Fibroblast of pulmonary artery (primary cell): ENCODE data around the gene KRT5.
"Not testable (repeated sequence)": the region's sequence is repeated elsewhere in the genome, so short reads cannot be mapped to it uniquely, and the experiment has no call there.

Source experiments
- DNase-seq: peaks from one replicate; pipeline ENCODE4 v3.0.0-alpha.2; 2010; ENCODE audit warnings: low read depth
- H3K4me3 ChIP-seq: replicated peaks from 2 replicates; pipeline ENCODE4 v1.5.1; 2011; ENCODE audit warnings: low read depth, mild to moderate bottlenecking, control low read depth, low read length, moderate library complexity
- CTCF ChIP-seq: IDR thresholded peaks from 2 replicates; pipeline ENCODE4 v1.5.1; 2011; ENCODE audit warnings: mild to moderate bottlenecking, control low read depth, low read length, inconsistent platforms; ENCODE audit errors: missing control alignments

Gene KRT5

DNA sequence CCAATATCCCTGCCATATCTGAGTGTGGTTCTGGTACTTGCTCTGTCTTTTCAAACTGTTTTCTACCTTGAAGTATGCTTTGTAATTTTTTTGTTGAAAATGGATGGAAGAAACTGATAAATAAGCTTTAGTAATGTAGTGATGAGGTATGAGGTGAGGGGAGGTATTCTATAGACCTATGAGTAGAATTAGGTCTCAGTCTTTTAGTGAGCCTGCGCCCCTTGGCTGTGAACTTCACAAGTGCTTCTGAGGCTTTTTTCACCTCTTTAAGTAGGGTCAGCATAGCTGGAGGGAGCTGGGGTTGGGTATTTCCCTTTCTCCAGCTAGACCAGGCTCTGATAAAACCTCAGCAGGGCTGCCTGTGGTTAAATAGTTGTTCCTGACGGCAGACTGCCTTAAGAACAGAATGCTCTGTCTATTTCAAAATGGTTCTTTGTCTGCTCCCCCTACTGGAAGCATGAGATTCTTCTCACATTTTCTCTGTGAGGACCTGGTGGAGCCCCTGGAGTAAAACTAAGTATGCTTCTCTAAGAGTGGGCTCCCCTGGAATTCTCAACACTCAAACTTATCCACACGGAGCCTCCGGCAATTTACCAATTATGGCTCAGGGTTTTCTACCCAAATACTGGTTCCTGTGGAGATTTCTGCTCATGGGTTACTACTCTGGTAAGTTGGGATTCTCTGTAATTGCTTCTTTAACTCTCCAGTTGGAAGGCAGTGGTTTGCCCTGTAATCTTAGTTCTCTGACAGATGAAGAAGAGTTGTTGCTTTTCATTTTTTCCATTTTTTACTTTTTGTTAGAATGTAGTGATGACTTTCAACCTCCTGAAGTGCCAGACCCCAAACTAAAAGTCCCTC is 13.1 kb downstream of the KRT5 start:
- TF ChIP-seq CTCF: peak; percentile 76
- no peak overlapping the region for H3K4me3 ChIP-seq
- peak; percentile 85 for DNase-seq

DNA sequence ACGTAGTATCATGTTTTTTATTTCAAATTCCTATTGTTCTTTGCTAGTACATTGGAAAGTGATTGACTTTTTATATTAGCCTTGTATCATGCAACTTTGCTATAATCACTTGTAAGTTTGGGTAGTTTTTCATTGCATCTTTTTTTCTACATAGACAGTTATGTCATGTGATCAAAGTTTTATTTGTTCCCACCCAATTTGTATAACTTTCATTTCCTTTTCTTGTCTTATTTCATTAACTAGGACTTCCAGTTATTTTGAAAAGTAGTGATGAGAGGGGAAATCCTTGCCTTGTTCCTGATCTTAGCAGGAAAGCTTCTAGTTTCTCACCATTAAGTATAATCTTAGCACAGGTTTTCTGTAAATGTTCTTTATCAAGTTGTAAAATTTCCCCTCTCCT is 17.3 kb downstream of the KRT5 start:
- no peak overlapping the region for H3K4me3 ChIP-seq
- no peak for DNase-seq
- no peak for TF ChIP-seq CTCF

GRCh38 chr12:52501490-52501889 is 18.7 kb downstream of the KRT5 start:
- TF ChIP-seq CTCF: no peak
- no peak for DNase-seq
- no peak overlapping the region for H3K4me3 ChIP-seq

- not testable (repeated sequence) for DNase-seq, H3K4me3 ChIP-seq
Observed at GRCh38 chr12:52500574-52500973, 19.6 kb downstream of the KRT5 start.

GRCh38 chr12:52499806-52500560 is 20.2 kb downstream of the KRT5 start:
- TF ChIP-seq CTCF: no peak
- no peak overlapping the region for H3K4me3 ChIP-seq
- peak; percentile 40 for DNase-seq

- no peak for TF ChIP-seq CTCF
- no peak for DNase-seq
Observed at GRCh38 chr12:52498946-52499345, 21.2 kb downstream of the KRT5 start.

GRCh38 chr12:52497975-52498374 is 22.2 kb downstream of the KRT5 start:
- no peak for TF ChIP-seq CTCF
- no peak overlapping the region for H3K4me3 ChIP-seq
- no peak for DNase-seq

More at GRCh38 chr12:52498946-52499345, 21.2 kb downstream of the KRT5 start:
- H3K4me3 ChIP-seq: no peak overlapping the region
